SK-N-MC (cell line): Measurements from ENCODE around the gene SLC25A42.

Experiments
- DNase-seq: peaks from one replicate; pipeline ENCODE4 v3.0.0-alpha.2; 2011; ENCODE audit warnings: low read depth, low spot score
- H3K27ac ChIP-seq: fragments of 200-600 bp; sonication (generic); 2 replicates; pipeline ENCODE4 v1.5.1; 2016; ENCODE audit warnings: mixed run types
- H3K36me3 ChIP-seq: fragments of 200-600 bp; sonication (generic); 2 replicates; pipeline ENCODE4 v1.6.1; 2017; ENCODE audit warnings: antibody characterized with exemption, low read length, mixed read lengths; ENCODE audit not compliant: insufficient read depth
- H3K4me3 ChIP-seq: fragments of 200-600 bp; sonication (generic); 2 replicates; pipeline ENCODE4 v1.5.1; 2016
- H3K9ac ChIP-seq: fragments of 200-600 bp; sonication (generic); 2 replicates; pipeline ENCODE4 v1.8.0; 2017; ENCODE audit warnings: mixed run types, mixed read lengths; ENCODE audit not compliant: insufficient read length
- H3K9me3 ChIP-seq: fragments of 200-600 bp; sonication (generic); 2 replicates; pipeline ENCODE4 v1.6.1; 2017; ENCODE audit warnings: low read depth, mild to moderate bottlenecking, antibody characterized with exemption, low read length, moderate library complexity, mixed read lengths
- EZH2 ChIP-seq: fragments of 200-600 bp; sonication (generic); IDR thresholded peaks from one replicate; pipeline ENCODE4 v1.6.1; 2017; ENCODE audit warnings: antibody characterized with exemption
- FOXP2 ChIP-seq: optimal IDR thresholded peaks from 2 replicates; pipeline ENCODE3; 2011; ENCODE audit warnings: mild to moderate bottlenecking, moderate library complexity; ENCODE audit not compliant: insufficient read depth; ENCODE audit errors: extremely low read length, control extremely low read depth
- POLR2AphosphoS5 ChIP-seq: IDR thresholded peaks from 2 replicates; pipeline ENCODE4 v1.6.1; 2012; ENCODE audit warnings: mild to moderate bottlenecking, low read depth, low read length, borderline replicate concordance

Gene SLC25A42

GRCh38 chr19:19062454-19063182 is 1.2 kb upstream of the SLC25A42 start:
- Histone ChIP-seq H3K9me3 (no peaks in the 10 kb centered on the region), H3K36me3 (peaks cover 8% of the 10 kb centered on the region; the same call in 1 of the 2 replicates), H3K27ac (peak overlapping the region; percentile 38; the same call in 1 of the 2 replicates), H3K9ac (peak overlapping the region; percentile 45), H3K4me3 (peak overlapping the region; percentile 75)
- no peak for DNase-seq
- TF ChIP-seq EZH2 (no peak), POLR2AphosphoS5 (no peak), FOXP2 (no peak)

DNA sequence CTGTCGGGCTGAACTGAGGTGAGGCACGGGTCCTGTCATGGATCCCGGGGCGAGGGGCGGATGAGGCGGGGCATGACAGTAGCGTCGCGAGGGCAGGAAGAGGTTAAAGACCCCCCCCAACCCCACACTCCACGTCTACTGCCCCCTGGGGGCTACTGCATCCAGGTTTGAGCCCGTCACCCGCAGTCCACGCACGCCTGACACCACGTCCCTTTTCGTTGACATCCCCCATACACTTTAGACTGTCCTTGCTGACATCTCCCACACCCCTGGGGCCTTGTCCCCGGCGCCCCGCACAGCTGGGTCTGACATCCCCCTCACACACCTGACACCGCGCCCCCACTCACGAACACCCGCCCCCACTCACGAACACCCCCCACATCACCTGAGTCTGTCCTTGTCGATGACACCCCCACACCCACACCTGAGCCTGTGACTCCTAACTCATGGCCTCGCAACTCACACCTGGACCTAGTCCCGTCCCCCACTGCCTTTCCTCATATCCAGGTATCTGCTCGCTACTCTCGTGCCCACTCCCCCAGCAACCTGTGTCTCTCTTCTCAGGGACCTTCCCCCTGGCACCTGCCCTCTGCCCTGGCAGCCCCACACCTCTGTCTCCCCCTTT is 416 bp downstream of the SLC25A42 start:
- peak overlapping the region; percentile 74 for H3K9ac ChIP-seq

GRCh38 chr19:19064811-19065745 is 1.3 kb downstream of the SLC25A42 start:
- no peaks in the 10 kb centered on the region; the same call in 1 of the 2 replicates for H3K36me3 ChIP-seq
- DNase-seq: no peak
- H3K9ac ChIP-seq: peak overlapping the region; percentile 74
- peak overlapping the region; percentile 75 for H3K4me3 ChIP-seq
- H3K9me3 ChIP-seq: no peaks in the 10 kb centered on the region
- no peak for TF ChIP-seq FOXP2
- no peak overlapping the region for H3K27ac ChIP-seq

More for the DNA sequence above, 416 bp downstream of the SLC25A42 start:
- Histone ChIP-seq H3K27ac (no peak overlapping the region), H3K9me3 (no peaks in the 10 kb centered on the region), H3K36me3 (no peaks in the 10 kb centered on the region; the same call in 1 of the 2 replicates), H3K4me3 (peak overlapping the region; percentile 75)
- TF ChIP-seq FOXP2 (no peak), EZH2 (no peak)
- no peak for DNase-seq

- Histone ChIP-seq H3K9me3 (no peaks in the 10 kb centered on the region), H3K4me3 (no peak overlapping the region), H3K36me3 (no peaks in the 10 kb centered on the region), H3K27ac (no peak overlapping the region), H3K9ac (no peak overlapping the region)
- TF ChIP-seq EZH2: no peak
- TF ChIP-seq FOXP2: no peak
- TF ChIP-seq POLR2AphosphoS5: no peak
- no peak for DNase-seq
Observed at GRCh38 chr19:19067276-19068072, 3.7 kb downstream of the SLC25A42 start.

DNA sequence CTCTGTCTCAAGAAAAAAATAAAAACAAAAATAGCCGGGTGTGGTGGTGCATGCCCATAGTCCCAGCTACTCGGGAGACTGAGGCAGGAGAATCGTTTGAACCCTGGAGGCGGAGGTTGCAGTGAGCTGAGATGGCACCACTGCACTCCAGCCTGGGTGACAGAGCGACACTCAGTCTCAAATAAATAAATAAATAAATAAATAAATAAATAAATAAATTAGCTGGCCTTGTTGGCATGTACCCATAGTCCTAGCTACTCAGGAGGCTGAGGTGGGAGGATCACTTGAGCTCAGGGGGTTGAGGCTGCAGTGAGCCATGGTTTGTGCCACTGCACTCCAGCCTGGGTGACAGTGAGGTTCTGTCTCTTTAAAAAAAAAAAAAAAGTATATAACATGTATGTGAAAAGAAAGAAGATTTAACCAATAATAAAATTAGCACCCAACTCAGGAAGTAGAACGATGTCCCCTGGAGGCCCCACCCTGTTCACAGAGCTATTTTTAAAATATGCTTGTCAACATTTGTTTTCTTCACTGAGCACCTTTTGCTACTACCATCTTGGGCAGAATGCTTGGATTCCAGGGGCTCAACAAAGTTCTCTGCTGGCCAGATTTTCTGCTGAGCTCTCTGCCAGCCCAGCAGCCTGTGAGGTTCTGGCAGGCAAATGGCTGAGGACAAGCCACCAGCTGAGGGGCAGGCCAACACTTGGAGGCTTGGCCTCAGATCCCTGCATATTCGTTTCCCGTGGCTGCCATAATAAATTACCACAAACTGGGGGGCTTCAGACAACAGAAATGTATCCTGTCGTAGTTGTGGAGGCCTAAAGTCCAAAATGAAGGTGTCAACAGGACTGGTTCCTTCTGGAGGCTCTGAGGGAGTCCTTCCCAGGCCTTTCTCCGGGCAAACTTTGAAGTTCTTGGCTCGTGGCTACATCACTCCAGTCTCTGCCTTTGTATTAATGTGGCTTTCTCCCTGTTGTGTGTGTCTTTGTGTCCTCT is 5.2 kb downstream of the SLC25A42 start:
- Histone ChIP-seq H3K36me3 (no peaks in the 10 kb centered on the region), H3K9me3 (no peaks in the 10 kb centered on the region), H3K27ac (no peak overlapping the region), H3K9ac (no peak overlapping the region), H3K4me3 (no peak overlapping the region)
- TF ChIP-seq EZH2: no peak
- no peak for TF ChIP-seq POLR2AphosphoS5
- TF ChIP-seq FOXP2: no peak
- DNase-seq: no peak

DNA sequence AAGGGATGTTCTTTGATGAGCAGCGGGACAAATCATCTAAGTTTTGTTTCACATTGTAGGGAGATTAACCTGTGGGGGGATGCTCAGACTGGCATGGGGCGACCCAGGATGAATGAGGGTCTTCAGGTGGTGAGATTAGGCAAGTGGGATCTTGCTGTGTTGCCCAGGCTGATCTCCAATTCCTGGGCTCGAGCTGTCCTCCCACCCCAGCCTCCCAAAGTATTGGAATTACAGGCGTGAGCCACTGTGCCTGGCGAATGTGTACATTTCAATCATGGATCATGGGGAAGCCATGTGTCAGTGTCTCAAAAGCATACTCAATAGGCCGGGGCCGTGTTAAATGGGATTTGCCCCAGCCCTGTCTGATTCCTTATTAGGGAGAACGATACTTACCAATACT is 8.1 kb downstream of the SLC25A42 start:
- H3K27ac ChIP-seq: no peak overlapping the region
- TF ChIP-seq FOXP2 (no peak), EZH2 (no peak), POLR2AphosphoS5 (no peak)
- H3K4me3 ChIP-seq: no peak overlapping the region
- no peak overlapping the region for H3K9ac ChIP-seq
- H3K9me3 ChIP-seq: no peaks in the 10 kb centered on the region
- H3K36me3 ChIP-seq: no peaks in the 10 kb centered on the region
- no peak for DNase-seq

- H3K4me3 ChIP-seq: no peak overlapping the region
- no peak overlapping the region for H3K27ac ChIP-seq
- H3K36me3 ChIP-seq: no peaks in the 10 kb centered on the region
- DNase-seq: no peak
- TF ChIP-seq POLR2AphosphoS5 (no peak), FOXP2 (no peak), EZH2 (no peak)
- H3K9ac ChIP-seq: no peak overlapping the region
- no peaks in the 10 kb centered on the region for H3K9me3 ChIP-seq
Observed at GRCh38 chr19:19074196-19074882, 10.5 kb downstream of the SLC25A42 start.
